Neural progenitor cell (in vitro differentiated cells): ENCODE measurements around the gene GSTM4.

Source experiments
- EZH2 ChIP-seq: fragments of 200-600 bp; sonication (generic); IDR thresholded peaks from 2 replicates; pipeline ENCODE4 v1.6.1; 2017; ENCODE audit warnings: antibody characterized with exemption, mild to moderate bottlenecking, moderate library complexity
- TF ChIP-seq, protein P1 (sequence below): fragments of 200-600 bp; sonication (generic); IDR thresholded peaks from 2 replicates; pipeline ENCODE4 v1.5.1; 2017; ENCODE audit warnings: antibody characterized with exemption, mild to moderate bottlenecking

DNA sequence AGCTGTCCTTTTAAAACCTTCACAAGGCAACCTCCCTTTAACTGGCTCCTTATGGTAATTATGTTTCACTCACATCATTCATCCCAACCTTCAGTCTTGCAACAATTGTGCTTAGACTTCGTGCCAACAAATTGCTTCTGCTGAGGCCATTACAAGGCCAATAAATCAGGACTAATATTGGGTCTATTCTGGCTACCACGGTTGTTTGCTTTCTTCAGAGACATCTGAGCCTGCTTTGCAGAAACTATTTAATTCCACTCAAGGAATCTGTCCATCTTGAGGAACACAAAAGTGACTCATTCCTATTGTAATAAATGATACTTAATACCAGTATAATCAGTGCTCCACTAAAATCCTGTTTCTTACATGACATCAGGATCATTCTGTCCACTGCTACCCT, 2.6 kb upstream of the GSTM4 start:
- no peak for TF ChIP-seq EZH2
- TF ChIP-seq, protein P1, sequence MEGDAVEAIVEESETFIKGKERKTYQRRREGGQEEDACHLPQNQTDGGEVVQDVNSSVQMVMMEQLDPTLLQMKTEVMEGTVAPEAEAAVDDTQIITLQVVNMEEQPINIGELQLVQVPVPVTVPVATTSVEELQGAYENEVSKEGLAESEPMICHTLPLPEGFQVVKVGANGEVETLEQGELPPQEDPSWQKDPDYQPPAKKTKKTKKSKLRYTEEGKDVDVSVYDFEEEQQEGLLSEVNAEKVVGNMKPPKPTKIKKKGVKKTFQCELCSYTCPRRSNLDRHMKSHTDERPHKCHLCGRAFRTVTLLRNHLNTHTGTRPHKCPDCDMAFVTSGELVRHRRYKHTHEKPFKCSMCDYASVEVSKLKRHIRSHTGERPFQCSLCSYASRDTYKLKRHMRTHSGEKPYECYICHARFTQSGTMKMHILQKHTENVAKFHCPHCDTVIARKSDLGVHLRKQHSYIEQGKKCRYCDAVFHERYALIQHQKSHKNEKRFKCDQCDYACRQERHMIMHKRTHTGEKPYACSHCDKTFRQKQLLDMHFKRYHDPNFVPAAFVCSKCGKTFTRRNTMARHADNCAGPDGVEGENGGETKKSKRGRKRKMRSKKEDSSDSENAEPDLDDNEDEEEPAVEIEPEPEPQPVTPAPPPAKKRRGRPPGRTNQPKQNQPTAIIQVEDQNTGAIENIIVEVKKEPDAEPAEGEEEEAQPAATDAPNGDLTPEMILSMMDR = no peak
